HG03342 (cell line): ENCODE measurements around the gene PCDHB1.
"Not testable (repeated sequence)": the region's sequence is repeated elsewhere in the genome, so short reads cannot be mapped to it uniquely, and the experiment has no call there.

Experiments
- ATAC-seq: cut with Tn5 transposase; IDR thresholded peaks from one replicate; pipeline ENCODE4 v1.9.1; 2021; ENCODE audit warnings: mild to moderate bottlenecking, moderate library complexity; ENCODE audit not compliant: unreplicated experiment

The PCDHB1 gene

GRCh38 chr5:141082228-141082627 lies 31.1 kb downstream of the PCDHB1 start:
- ATAC-seq: no peak

GRCh38 chr5:141084487-141084989 lies 33.4 kb downstream of the PCDHB1 start:
- ATAC-seq: no peak

- ATAC-seq: no peak
Measured at GRCh38 chr5:141094481-141095262, 43.5 kb downstream of the PCDHB1 start, which contains the start of gene PCDHB2. Gene PCDHB2, plus strand, starts transcription at chr5:141094615. Its CDS starts 176 bp downstream, at chr5:141094791.

- no peak for ATAC-seq
Measured at GRCh38 chr5:141095263-141095641, 44.1 kb downstream of the PCDHB1 start.

- not testable (repeated sequence) for ATAC-seq
Measured at GRCh38 chr5:141096181-141096580, 45.0 kb downstream of the PCDHB1 start.

- not testable (repeated sequence) for ATAC-seq
Measured at GRCh38 chr5:141096586-141096985, 45.4 kb downstream of the PCDHB1 start.

- no peak for ATAC-seq
Measured at GRCh38 chr5:141100243-141100805, 49.1 kb downstream of the PCDHB1 start, which contains the start of gene PCDHB3. Gene PCDHB3, plus strand, starts transcription at chr5:141100473. Its CDS starts 177 bp downstream, at chr5:141100650.

- no peak for ATAC-seq
Measured at GRCh38 chr5:141101059-141101458, 49.9 kb downstream of the PCDHB1 start.

GRCh38 chr5:141102070-141102469 lies 50.9 kb downstream of the PCDHB1 start:
- ATAC-seq: not testable (repeated sequence)

GRCh38 chr5:141102471-141102870 lies 51.3 kb downstream of the PCDHB1 start:
- not testable (repeated sequence) for ATAC-seq

GRCh38 chr5:141105350-141105749 lies 54.2 kb downstream of the PCDHB1 start:
- no peak for ATAC-seq
